Loucy (cell line): ENCODE measurements around the gene SELENOF.

ENCODE experiments used
- CTCF ChIP-seq: fragments of 200-600 bp; sonication (generic); conservative IDR thresholded peaks from 2 replicates; pipeline ENCODE4 v1.5.1; 2014; ENCODE audit warnings: mild to moderate bottlenecking, antibody characterized with exemption, low read length
- EZH2phosphoT487 ChIP-seq: fragments of 200-600 bp; IDR thresholded peaks from 2 replicates; pipeline ENCODE4 v1.6.1; 2018; ENCODE audit warnings: antibody characterized with exemption, mild to moderate bottlenecking, moderate library complexity, borderline replicate concordance

- TF ChIP-seq CTCF (no peak), EZH2phosphoT487 (no peak)
Measured at GRCh38 chr1:86872086-86872485, 41.8 kb downstream of the SELENOF start.
